Measurements from ENCODE around the gene NAV2. TPM values are rescaled to one million over a fixed set of nuclear protein-coding genes. Genes with fewer than 3 reads are reported as not detected.

NAV2 gene
- total RNA-seq, 1 experiment from 2014 or later = 22.7 TPM

DNA sequence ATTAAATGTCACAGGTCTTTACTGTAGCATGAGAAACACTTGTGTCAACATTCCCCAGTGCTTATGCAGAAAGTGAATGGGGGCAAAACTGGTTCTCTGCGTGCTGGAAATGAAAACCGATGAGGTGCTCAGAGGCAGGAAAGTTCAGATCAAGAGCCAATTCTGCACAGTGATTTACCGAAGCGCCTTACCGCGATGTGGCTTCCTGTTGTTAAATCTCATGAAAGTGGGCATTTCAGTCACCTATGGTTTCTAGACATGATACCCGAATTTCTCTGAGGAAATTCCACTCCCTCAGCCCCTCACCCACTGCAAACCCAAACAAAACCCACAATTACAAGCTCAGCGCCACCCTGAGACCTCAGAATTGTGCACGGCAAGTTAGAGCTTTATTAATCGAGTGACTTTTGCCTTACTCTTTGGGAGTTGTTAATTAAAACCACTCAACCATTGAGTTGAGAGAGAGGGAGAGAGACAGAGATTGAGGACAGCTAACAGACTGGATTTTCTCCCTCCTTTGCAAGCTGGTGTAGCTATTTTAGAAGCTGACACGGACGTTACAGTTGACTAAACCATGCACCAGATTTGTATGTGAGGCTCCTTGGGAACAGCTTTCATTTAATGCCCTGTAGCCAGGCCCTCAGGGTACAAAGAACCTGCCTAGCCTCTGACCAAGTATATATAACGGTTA, 251.2 kb downstream of the NAV2 start:
- Histone ChIP-seq H3K4me3 (ENCODE audit: low read depth in 2 of 2, low read length in 2 of 2) (no peak overlapping the region), H3K4me1 (ENCODE audit: control insufficient read depth, insufficient read depth, low read length) (peaks cover 3% of the 10 kb centered on the region; the same call in 1 of the 2 replicates), H3K9me3 (ENCODE audit: control insufficient read depth, insufficient read depth, low read depth, low read length) (no peaks in the 10 kb centered on the region), H3K27me3 (ENCODE audit: control insufficient read depth, insufficient read depth, low read length) (no peaks in the 10 kb centered on the region), H3K27ac (ENCODE audit: low read length) (no peak overlapping the region), H3K36me3 (ENCODE audit: control insufficient read depth, insufficient read depth, low read length) (no peaks in the 10 kb centered on the region)
- intact Hi-C loops (cut with micrococcal nuclease; ENCODE audit: unreplicated experiment) = no loop called here
- POLR2A ChIA-PET = no interaction called here
- no TSS peak for BruUV-seq (replicated peaks)
- CTCF ChIA-PET = no interaction called here
- DNase-seq (ENCODE audit: low read depth, low spot score) (no peak), ATAC-seq (no peak)
- in situ Hi-C loops (cut with HindIII; ENCODE audit: low pct_unique_long_range_greater_than_20kb, low sequenced_read_pairs) = no loop called here
- TF ChIP-seq, protein P1, sequence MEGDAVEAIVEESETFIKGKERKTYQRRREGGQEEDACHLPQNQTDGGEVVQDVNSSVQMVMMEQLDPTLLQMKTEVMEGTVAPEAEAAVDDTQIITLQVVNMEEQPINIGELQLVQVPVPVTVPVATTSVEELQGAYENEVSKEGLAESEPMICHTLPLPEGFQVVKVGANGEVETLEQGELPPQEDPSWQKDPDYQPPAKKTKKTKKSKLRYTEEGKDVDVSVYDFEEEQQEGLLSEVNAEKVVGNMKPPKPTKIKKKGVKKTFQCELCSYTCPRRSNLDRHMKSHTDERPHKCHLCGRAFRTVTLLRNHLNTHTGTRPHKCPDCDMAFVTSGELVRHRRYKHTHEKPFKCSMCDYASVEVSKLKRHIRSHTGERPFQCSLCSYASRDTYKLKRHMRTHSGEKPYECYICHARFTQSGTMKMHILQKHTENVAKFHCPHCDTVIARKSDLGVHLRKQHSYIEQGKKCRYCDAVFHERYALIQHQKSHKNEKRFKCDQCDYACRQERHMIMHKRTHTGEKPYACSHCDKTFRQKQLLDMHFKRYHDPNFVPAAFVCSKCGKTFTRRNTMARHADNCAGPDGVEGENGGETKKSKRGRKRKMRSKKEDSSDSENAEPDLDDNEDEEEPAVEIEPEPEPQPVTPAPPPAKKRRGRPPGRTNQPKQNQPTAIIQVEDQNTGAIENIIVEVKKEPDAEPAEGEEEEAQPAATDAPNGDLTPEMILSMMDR (IDR thresholded peaks at IDR 0.05) = no peak
- TF ChIP-seq POLR2AphosphoS5 (IDR thresholded peaks at IDR 0.05; ENCODE audit: low read depth, low read length) = no peak

DNA sequence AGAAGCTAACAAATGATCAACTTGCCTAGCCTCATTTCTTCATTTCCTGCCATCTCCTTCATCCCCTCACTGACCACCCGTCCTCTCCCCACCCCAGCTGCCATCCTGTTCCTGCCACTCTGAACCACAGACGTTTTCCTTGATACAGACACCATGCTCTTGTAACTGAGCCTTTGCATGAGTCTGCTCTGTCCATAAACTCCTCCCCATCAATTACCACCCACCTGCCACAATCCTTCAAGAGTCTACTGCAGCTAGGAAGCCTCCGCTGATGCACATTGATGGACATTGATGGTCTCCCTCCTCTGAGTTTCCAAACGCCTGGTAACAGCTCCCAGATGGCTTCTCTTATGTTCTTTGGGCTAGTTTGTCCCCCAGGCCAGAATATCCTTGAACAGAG, 253.8 kb downstream of the NAV2 start:
- no peaks in the 10 kb centered on the region for H3K9me3 ChIP-seq (ENCODE audit: control insufficient read depth, insufficient read depth, low read depth, low read length)
- no TSS peak for BruUV-seq (replicated peaks)
- DNase-seq (ENCODE audit: low read depth, low spot score) (no peak), ATAC-seq (no peak)
- no peak overlapping the region for H3K4me3 ChIP-seq (ENCODE audit: low read depth in 2 of 2, low read length in 2 of 2)
- H3K27me3 ChIP-seq (ENCODE audit: control insufficient read depth, insufficient read depth, low read length) = no peaks in the 10 kb centered on the region
- H3K4me1 ChIP-seq (ENCODE audit: control insufficient read depth, insufficient read depth, low read length) = peaks cover 3% of the 10 kb centered on the region; the same call in 1 of the 2 replicates
- intact Hi-C loops (cut with micrococcal nuclease; ENCODE audit: unreplicated experiment) (no loop called here), in situ Hi-C loops (cut with HindIII; ENCODE audit: low pct_unique_long_range_greater_than_20kb, low sequenced_read_pairs) (no loop called here)
- POLR2A ChIA-PET = no interaction called here
- no peak for TF ChIP-seq POLR2AphosphoS5 (IDR thresholded peaks at IDR 0.05; ENCODE audit: low read depth, low read length)
- TF ChIP-seq, protein P2, sequence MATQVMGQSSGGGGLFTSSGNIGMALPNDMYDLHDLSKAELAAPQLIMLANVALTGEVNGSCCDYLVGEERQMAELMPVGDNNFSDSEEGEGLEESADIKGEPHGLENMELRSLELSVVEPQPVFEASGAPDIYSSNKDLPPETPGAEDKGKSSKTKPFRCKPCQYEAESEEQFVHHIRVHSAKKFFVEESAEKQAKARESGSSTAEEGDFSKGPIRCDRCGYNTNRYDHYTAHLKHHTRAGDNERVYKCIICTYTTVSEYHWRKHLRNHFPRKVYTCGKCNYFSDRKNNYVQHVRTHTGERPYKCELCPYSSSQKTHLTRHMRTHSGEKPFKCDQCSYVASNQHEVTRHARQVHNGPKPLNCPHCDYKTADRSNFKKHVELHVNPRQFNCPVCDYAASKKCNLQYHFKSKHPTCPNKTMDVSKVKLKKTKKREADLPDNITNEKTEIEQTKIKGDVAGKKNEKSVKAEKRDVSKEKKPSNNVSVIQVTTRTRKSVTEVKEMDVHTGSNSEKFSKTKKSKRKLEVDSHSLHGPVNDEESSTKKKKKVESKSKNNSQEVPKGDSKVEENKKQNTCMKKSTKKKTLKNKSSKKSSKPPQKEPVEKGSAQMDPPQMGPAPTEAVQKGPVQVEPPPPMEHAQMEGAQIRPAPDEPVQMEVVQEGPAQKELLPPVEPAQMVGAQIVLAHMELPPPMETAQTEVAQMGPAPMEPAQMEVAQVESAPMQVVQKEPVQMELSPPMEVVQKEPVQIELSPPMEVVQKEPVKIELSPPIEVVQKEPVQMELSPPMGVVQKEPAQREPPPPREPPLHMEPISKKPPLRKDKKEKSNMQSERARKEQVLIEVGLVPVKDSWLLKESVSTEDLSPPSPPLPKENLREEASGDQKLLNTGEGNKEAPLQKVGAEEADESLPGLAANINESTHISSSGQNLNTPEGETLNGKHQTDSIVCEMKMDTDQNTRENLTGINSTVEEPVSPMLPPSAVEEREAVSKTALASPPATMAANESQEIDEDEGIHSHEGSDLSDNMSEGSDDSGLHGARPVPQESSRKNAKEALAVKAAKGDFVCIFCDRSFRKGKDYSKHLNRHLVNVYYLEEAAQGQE (IDR thresholded peaks at IDR 0.05; ENCODE audit: insufficient read depth in 1 of 2, low read depth in 2 of 2, low read length in 1 of 2) = no peak
- no peak for TF ChIP-seq SIN3A (IDR thresholded peaks at IDR 0.05; ENCODE audit: borderline replicate concordance, insufficient read depth, low read depth, low read length)
- TF ChIP-seq, protein P1 (IDR thresholded peaks at IDR 0.05) = no peak
- TF ChIP-seq TCF7L2 (IDR thresholded peaks at IDR 0.05; ENCODE audit: low read depth, low read length) = no peak
- no peaks in the 10 kb centered on the region for H3K36me3 ChIP-seq (ENCODE audit: control insufficient read depth, insufficient read depth, low read length)
- H3K27ac ChIP-seq (ENCODE audit: low read length) = no peak overlapping the region
- CTCF ChIA-PET = interaction anchor here (0.6 kb wide), 1 partner anchor 63 kb away, joined by 3 read pairs; no protein-coding TSS in a partner anchor
